H9 (cell line): ENCODE results near the gene IGDCC3. TPM values are rescaled to one million over a fixed set of nuclear protein-coding genes. Genes with fewer than 3 reads are reported as not detected.

Experiments
- DNase-seq: peaks from one replicate; pipeline ENCODE4 v3.0.0-alpha.2; 2017
- H2AFZ ChIP-seq: one replicate; pipeline ENCODE4 v1.6.1; 2013; ENCODE audit warnings: mild to moderate bottlenecking, low read length, control low read depth, moderate library complexity
- H2AK5ac ChIP-seq: 2 replicates; pipeline ENCODE4 v1.6.1; 2013; ENCODE audit warnings: low read length, control low read depth, mixed read lengths; ENCODE audit not compliant: insufficient read length
- H2BK120ac ChIP-seq: one replicate; pipeline ENCODE4 v1.6.1; 2013; ENCODE audit warnings: low read depth, mild to moderate bottlenecking, low read length, control low read depth, inconsistent platforms; ENCODE audit not compliant: poor library complexity, severe bottlenecking
- H2BK12ac ChIP-seq: 2 replicates; pipeline ENCODE4 v1.6.1; 2013; ENCODE audit warnings: low read length, control low read depth, mixed read lengths, low read depth; ENCODE audit not compliant: insufficient read length
- H2BK15ac ChIP-seq: 2 replicates; pipeline ENCODE4 v1.6.1; 2013; ENCODE audit warnings: low read depth, low read length, control low read depth
- H2BK20ac ChIP-seq: one replicate; pipeline ENCODE4 v1.6.1; 2013; ENCODE audit warnings: low read depth, mild to moderate bottlenecking, low read length, control low read depth, inconsistent platforms; ENCODE audit not compliant: poor library complexity, severe bottlenecking
- H2BK5ac ChIP-seq: 2 replicates; pipeline ENCODE4 v1.6.1; 2013; ENCODE audit warnings: low read length, control low read depth, mixed read lengths; ENCODE audit not compliant: insufficient read length
- H3K14ac ChIP-seq: 2 replicates; pipeline ENCODE4 v1.6.1; 2013; ENCODE audit warnings: low read length, control low read depth; ENCODE audit not compliant: insufficient read depth
- H3K18ac ChIP-seq: 2 replicates; pipeline ENCODE4 v1.6.1; 2013; ENCODE audit warnings: low read depth, mild to moderate bottlenecking, mixed read lengths, low read length, control low read depth; ENCODE audit not compliant: insufficient read length
- H3K23ac ChIP-seq: 2 replicates; pipeline ENCODE4 v1.6.1; 2013; ENCODE audit warnings: low read length, control low read depth, mixed read lengths, low read depth; ENCODE audit not compliant: insufficient read length
- H3K23me2 ChIP-seq: 2 replicates; pipeline ENCODE4 v1.6.1; 2013; ENCODE audit warnings: low read depth, mild to moderate bottlenecking, mixed read lengths, low read length, control low read depth; ENCODE audit not compliant: insufficient read length, poor library complexity, severe bottlenecking
- H3K27ac ChIP-seq: 2 replicates; pipeline ENCODE4 v1.5.1; 2013; ENCODE audit warnings: low read length, control low read depth, mixed read lengths, low read depth; ENCODE audit not compliant: insufficient read length
- H3K27me3 ChIP-seq: 2 replicates; pipeline ENCODE4 v1.6.1; 2013; ENCODE audit warnings: low read length, control low read depth, inconsistent platforms; ENCODE audit not compliant: insufficient read depth
- H3K4ac ChIP-seq: 2 replicates; pipeline ENCODE4 v1.6.1; 2013; ENCODE audit warnings: low read depth, mild to moderate bottlenecking, control low read depth, inconsistent platforms, low read length, moderate library complexity
- H3K4me1 ChIP-seq: 2 replicates; pipeline ENCODE4 v1.6.1; 2013; ENCODE audit warnings: low read length, control low read depth, inconsistent platforms; ENCODE audit not compliant: insufficient read depth
- H3K4me2 ChIP-seq: 2 replicates; pipeline ENCODE4 v1.6.1; 2013; ENCODE audit warnings: low read length, control low read depth, mixed read lengths; ENCODE audit not compliant: insufficient read length, insufficient read depth
- H3K56ac ChIP-seq: 2 replicates; pipeline ENCODE4 v1.6.1; 2013; ENCODE audit warnings: low read depth, mild to moderate bottlenecking, mixed read lengths, low read length, control low read depth; ENCODE audit not compliant: insufficient read length
- H3K79me1 ChIP-seq: 2 replicates; pipeline ENCODE4 v1.6.1; 2013; ENCODE audit warnings: low read depth, mild to moderate bottlenecking, moderate library complexity, low read length, control low read depth, inconsistent platforms; ENCODE audit not compliant: insufficient read depth, poor library complexity, severe bottlenecking
- H3K79me2 ChIP-seq: 2 replicates; pipeline ENCODE4 v1.6.1; 2013; ENCODE audit warnings: low read length, control low read depth, inconsistent platforms; ENCODE audit not compliant: insufficient read depth
- H3K9ac ChIP-seq: 2 replicates; pipeline ENCODE4 v1.6.1; 2013; ENCODE audit warnings: low read length, control low read depth, mixed read lengths; ENCODE audit not compliant: insufficient read length; ENCODE audit errors: extremely low read depth
- H3K9me3 ChIP-seq: one replicate; pipeline ENCODE4 v1.6.1; 2013; ENCODE audit warnings: low read depth, low read length, inconsistent platforms; ENCODE audit not compliant: control insufficient read depth
- H3T11ph ChIP-seq: one replicate; pipeline ENCODE4 v1.6.1; 2013; ENCODE audit warnings: mild to moderate bottlenecking, low read length, control low read depth, inconsistent platforms
- H4K20me1 ChIP-seq: one replicate; pipeline ENCODE4 v1.6.1; 2013; ENCODE audit not compliant: control insufficient read depth, insufficient read length, insufficient read depth
- H4K5ac ChIP-seq: 2 replicates; pipeline ENCODE4 v1.6.1; 2013; ENCODE audit warnings: low read depth, mild to moderate bottlenecking, mixed read lengths, low read length, control low read depth; ENCODE audit not compliant: insufficient read length
- H4K8ac ChIP-seq: replicated peaks from 2 replicates; pipeline ENCODE4 v1.6.1; 2013; ENCODE audit warnings: low read length, control low read depth, mixed read lengths, low read depth; ENCODE audit not compliant: insufficient read length
- H4K91ac ChIP-seq: 2 replicates; pipeline ENCODE4 v1.6.1; 2013; ENCODE audit warnings: low read depth, mild to moderate bottlenecking, moderate library complexity, mixed read lengths, low read length, control low read depth; ENCODE audit not compliant: insufficient read length
- H3K27ac Mint-ChIP-seq, 3 experiments: 2 replicates in 2 of 3; 3 replicates in 1 of 3; pipeline ENCODE4 v1.8.0; 2020 to 2021; ENCODE audit warnings: mixed read lengths in 3 of 3, mild to moderate bottlenecking in 1 of 3, moderate library complexity in 1 of 3
- H3K27me3 Mint-ChIP-seq: 2 replicates; pipeline ENCODE4 v1.8.0; 2021; ENCODE audit warnings: low read depth, mild to moderate bottlenecking, moderate library complexity, mixed read lengths
- H3K36me3 Mint-ChIP-seq, 3 experiments: 2 replicates in 2 of 3; 3 replicates in 1 of 3; pipeline ENCODE4 v1.8.0; 2020 to 2021; ENCODE audit warnings: low read depth in 3 of 3, mixed read lengths in 3 of 3; ENCODE audit not compliant: insufficient read depth in 1 of 3
- H3K4me1 Mint-ChIP-seq, 2 experiments: 2 replicates each; pipeline ENCODE4 v1.8.0; 2020; ENCODE audit warnings: mixed read lengths in 2 of 2
- H3K4me3 Mint-ChIP-seq, 2 experiments: 2 replicates in 1 of 2; 3 replicates in 1 of 2; pipeline ENCODE4 v1.8.0; 2020 to 2021; ENCODE audit warnings: mild to moderate bottlenecking in 2 of 2, mixed read lengths in 2 of 2, moderate library complexity in 1 of 2
- H3K9me3 Mint-ChIP-seq, 2 experiments: 2 replicates in 1 of 2; 3 replicates in 1 of 2; pipeline ENCODE4 v1.8.0; 2020; ENCODE audit warnings: mild to moderate bottlenecking in 2 of 2, mixed read lengths in 2 of 2, moderate library complexity in 1 of 2
- WGBS: extraction: QIAGEN DNeasy Blood & Tissue Kit; methylation state at CpG from one replicate; pipeline ENCODE4 v1.1.7; 2013; ENCODE audit warnings: missing lambda C conversion rate, low lambda C conversion rate, mixed read lengths; ENCODE audit not compliant: insufficient read length; ENCODE audit errors: extremely low coverage; 5-methylcytosine and 5-hydroxymethylcytosine counted together
- total RNA-seq: library from RNA; stranded (reverse); gene quantifications from 2 replicates; pipeline ENCODE4 v1.2.1, GENCODE V29; 2021
- TF ChIP-seq, protein P1 (sequence below): fragments of 200-600 bp; sonication (generic); conservative IDR thresholded peaks from 3 replicates; pipeline ENCODE4 v1.8.0; 2021; ENCODE audit warnings: antibody characterized with exemption, mild to moderate bottlenecking

IGDCC3 gene
- total RNA-seq, 1 experiment from 2014 or later = 18.9 TPM

DNA sequence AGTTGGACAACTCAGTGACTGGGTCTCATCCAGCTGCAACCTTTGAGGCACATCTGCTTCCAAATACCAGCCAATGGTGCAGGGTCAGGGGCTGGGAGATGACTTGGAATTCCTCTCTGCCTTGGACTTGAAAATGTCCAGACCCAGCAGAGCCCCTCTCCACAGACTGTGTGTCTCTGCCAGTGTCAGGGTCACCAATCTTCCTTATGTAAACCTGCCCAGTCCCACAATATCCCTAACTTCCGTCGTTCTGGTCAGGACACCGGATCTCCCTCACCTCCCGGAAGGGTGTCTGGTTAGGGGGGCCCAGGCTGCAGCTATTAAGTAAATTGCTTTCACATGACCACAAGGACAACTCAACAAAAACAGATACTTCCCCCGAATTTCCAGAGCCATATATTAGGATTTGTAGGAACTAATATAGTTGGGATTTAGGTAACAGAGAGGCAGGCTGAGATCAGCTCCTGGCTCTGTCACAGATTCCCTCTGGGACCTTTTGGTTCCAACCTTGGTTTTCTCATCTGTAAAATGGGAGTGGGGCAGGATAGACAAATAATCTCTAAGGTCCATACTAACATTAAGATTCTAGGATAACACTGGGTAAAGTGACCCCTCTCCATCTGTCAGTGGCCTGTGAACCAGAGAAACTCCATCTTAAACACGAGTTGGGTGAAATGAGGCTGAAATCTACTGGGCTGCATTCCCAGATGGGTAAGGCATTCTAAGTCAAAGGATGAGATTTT lies 30.8 kb downstream of the IGDCC3 start:
- WGBS = no CpG with 5 or more reads among the region's 6 CpGs
- Histone ChIP-seq H3K23me2 (no peaks in the 10 kb centered on the region), H2BK12ac (no peak overlapping the region), H3K9ac (no peak overlapping the region), H3K79me1 (no peaks in the 10 kb centered on the region), H4K91ac (no peak overlapping the region), H2AFZ (no peak overlapping the region), H3K23ac (no peak overlapping the region), H4K20me1 (no peaks in the 10 kb centered on the region), H3K18ac (no peak overlapping the region), H3K27me3 (no peaks in the 10 kb centered on the region), H2BK120ac (no peak overlapping the region), H3K56ac (no peak overlapping the region), H4K5ac (no peak overlapping the region), H2AK5ac (no peak overlapping the region), H3K14ac (no peak overlapping the region), H3K4me1 (no peaks in the 10 kb centered on the region), H3T11ph (no peak overlapping the region), H2BK20ac (no peak overlapping the region), H2BK15ac (no peak overlapping the region), H2BK5ac (no peak overlapping the region), H3K4me2 (no peak overlapping the region), H3K79me2 (no peaks in the 10 kb centered on the region), H3K27ac (no peak overlapping the region), H4K8ac (no peak overlapping the region), H3K9me3 (no peaks in the 10 kb centered on the region), H3K4ac (no peak overlapping the region)
- H3K36me3 Mint-ChIP-seq = peaks cover 5 to 12% (median 10%) of the 10 kb centered on the region in 3 experiments
- H3K4me3 Mint-ChIP-seq = no peak overlapping the region
- peaks cover 3 to 10% of the 10 kb centered on the region in 2 experiments; a peak in 4 of 5 replicates for H3K9me3 Mint-ChIP-seq
- no peak for DNase-seq
- TF ChIP-seq, protein P1, sequence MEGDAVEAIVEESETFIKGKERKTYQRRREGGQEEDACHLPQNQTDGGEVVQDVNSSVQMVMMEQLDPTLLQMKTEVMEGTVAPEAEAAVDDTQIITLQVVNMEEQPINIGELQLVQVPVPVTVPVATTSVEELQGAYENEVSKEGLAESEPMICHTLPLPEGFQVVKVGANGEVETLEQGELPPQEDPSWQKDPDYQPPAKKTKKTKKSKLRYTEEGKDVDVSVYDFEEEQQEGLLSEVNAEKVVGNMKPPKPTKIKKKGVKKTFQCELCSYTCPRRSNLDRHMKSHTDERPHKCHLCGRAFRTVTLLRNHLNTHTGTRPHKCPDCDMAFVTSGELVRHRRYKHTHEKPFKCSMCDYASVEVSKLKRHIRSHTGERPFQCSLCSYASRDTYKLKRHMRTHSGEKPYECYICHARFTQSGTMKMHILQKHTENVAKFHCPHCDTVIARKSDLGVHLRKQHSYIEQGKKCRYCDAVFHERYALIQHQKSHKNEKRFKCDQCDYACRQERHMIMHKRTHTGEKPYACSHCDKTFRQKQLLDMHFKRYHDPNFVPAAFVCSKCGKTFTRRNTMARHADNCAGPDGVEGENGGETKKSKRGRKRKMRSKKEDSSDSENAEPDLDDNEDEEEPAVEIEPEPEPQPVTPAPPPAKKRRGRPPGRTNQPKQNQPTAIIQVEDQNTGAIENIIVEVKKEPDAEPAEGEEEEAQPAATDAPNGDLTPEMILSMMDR = no peak
- peaks cover 7% of the 10 kb centered on the region; the same call in 1 of the 2 replicates for H3K27me3 Mint-ChIP-seq
- H3K4me1 Mint-ChIP-seq = peaks cover 10 to 16% of the 10 kb centered on the region in 2 experiments; a peak in 3 of 4 replicates
- peak overlapping the region in 1 of 3 experiments; percentile 71; a peak in 1 of 7 replicates for H3K27ac Mint-ChIP-seq
